ENCODE results near the gene PAK5.
A peak's percentile ranks its signal among the peaks of the same experiment; 100 is the strongest.

PAK5 gene

DNA sequence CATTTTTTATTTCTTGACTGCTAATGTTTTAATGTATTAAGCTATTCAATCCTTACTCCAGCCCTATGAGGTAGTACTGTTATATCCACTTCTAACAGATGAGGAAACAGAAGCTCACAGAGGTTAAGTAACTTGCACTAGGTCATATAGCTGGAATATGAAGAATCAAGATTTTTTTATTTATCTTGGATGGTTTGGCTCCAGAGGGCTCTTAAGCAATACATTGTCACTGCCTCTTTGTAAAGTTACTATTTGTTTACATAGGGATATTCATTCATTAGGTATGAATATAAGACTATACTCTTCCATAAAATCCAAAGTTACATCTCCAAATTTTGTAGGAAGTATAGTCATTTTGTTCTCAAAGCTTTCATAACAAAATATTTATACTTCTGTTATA lies 210.7 kb downstream of the PAK5 start:
- DNase-seq = no peak
- Mint-ChIP-seq H3K4me3 (no peak overlapping the region), H3K27me3 (peaks cover 8% of the 10 kb centered on the region), H3K9me3 (no peaks in the 10 kb centered on the region), H3K27ac (no peak overlapping the region), H3K4me1 (no peaks in the 10 kb centered on the region)
- no peak for ATAC-seq

DNA sequence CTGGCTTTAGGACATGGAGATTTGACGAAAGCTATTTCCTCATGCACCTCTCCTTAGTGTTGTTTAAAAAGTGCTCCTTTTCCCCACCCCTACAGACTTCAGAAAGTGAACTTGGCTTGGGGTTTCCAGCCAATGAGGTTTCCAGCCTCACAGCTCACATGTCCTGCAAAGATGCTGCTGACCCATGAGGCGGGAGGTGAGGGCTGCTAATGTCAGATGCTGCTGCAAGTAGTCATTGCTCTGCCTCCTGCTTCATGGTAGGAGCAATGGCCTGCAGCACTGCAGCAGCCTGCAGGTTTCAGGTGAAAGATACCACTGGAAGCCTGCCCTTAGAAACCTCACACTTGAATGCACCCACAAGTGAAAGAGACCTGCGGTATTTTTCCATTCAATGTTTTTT lies 211.7 kb downstream of the PAK5 start:
- ATAC-seq = no peak
- Mint-ChIP-seq H3K4me3 (no peak overlapping the region), H3K9me3 (no peaks in the 10 kb centered on the region), H3K4me1 (no peaks in the 10 kb centered on the region), H3K27ac (no peak overlapping the region), H3K27me3 (peaks cover 8% of the 10 kb centered on the region)
- DNase-seq = no peak

DNA sequence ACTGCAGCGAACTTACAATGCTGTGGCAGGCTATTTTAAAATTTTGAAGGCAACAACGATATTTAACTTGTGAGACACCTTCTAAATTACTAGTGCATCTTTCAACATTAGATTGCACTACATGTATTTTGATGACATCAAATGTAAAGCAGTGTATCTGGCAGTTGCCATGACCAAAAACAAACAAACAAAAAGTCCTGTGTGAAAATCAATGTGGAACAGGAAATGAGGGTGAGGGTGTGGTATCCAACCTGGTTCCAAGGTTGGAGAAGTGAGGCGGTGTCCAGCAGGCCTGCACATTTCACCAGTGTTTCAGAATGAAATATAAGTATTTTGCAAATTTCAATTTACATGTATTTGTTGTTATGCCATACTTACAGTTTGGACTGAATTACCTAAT lies 212.5 kb downstream of the PAK5 start:
- Mint-ChIP-seq H3K27ac (no peak overlapping the region), H3K9me3 (no peaks in the 10 kb centered on the region), H3K4me1 (no peaks in the 10 kb centered on the region), H3K27me3 (peaks cover 8% of the 10 kb centered on the region), H3K4me3 (no peak overlapping the region)
- no peak for ATAC-seq
- DNase-seq = no peak

DNA sequence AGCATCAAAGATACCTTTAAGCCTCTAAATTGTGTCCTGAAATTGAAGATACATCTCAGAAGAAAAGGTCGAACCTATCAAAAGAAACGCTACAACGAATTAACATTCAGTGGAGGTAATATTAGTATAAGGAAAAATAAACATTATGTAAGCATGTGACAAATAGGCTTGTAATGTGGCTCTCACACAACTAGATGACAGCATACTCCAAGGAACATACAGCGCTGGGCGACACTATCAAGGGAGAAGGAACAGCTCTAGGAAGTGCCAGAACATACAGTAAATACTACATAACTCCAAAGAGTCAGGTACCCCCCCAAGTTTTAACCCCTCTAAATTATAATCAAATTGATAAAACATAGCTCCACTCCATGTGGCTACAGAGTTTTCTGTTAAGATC lies 220.9 kb downstream of the PAK5 start:
- DNase-seq (no peak), ATAC-seq (no peak)
- Mint-ChIP-seq H3K27me3 (peaks cover 21% of the 10 kb centered on the region), H3K4me3 (no peak overlapping the region), H3K27ac (no peak overlapping the region), H3K4me1 (no peaks in the 10 kb centered on the region), H3K9me3 (no peaks in the 10 kb centered on the region)

DNA sequence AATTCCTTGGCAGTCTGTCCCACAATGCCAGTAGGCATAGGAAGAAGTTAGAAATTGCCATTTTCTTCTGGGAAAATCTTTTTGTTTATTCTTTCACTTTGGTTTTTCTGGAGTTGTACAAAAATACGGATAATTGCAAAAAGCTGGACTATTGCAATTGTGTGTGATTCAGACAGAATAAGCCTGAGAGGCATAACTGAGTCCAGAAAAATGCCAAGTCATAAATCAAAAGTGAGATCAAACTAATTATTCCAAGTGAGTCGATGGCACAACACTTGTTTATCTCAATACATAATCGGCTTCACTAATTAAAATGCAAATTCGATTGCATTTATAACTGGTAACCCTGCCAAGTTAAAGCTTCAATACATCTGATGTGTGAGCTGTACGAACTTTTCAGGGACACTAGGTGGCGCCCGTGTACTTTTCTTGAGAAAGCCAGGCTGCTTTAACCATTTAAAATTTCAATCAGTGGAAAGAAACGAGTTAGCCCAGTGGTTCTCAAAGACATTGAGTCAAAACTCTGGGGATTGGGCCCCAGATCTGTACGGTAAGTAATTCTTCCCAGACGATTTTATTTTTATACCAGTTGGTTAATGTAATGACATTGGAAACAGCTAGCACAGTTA lies 221.9 kb downstream of the PAK5 start:
- Mint-ChIP-seq H3K27me3 (peaks cover 21% of the 10 kb centered on the region), H3K4me3 (no peak overlapping the region), H3K9me3 (no peaks in the 10 kb centered on the region), H3K27ac (no peak overlapping the region), H3K4me1 (no peaks in the 10 kb centered on the region)
- DNase-seq = peak; percentile 28 to 29
- ATAC-seq = peak; percentile 57

- no peak overlapping the region for H3K27ac Mint-ChIP-seq
- H3K27me3 Mint-ChIP-seq = peaks cover 24% of the 10 kb centered on the region
- no peaks in the 10 kb centered on the region for H3K4me1 Mint-ChIP-seq
- DNase-seq = no peak
- H3K4me3 Mint-ChIP-seq = no peak overlapping the region
- ATAC-seq = no peak
- H3K9me3 Mint-ChIP-seq = no peaks in the 10 kb centered on the region
Measured at GRCh38 chr20:9616455-9616805, 222.4 kb downstream of the PAK5 start.

DNA sequence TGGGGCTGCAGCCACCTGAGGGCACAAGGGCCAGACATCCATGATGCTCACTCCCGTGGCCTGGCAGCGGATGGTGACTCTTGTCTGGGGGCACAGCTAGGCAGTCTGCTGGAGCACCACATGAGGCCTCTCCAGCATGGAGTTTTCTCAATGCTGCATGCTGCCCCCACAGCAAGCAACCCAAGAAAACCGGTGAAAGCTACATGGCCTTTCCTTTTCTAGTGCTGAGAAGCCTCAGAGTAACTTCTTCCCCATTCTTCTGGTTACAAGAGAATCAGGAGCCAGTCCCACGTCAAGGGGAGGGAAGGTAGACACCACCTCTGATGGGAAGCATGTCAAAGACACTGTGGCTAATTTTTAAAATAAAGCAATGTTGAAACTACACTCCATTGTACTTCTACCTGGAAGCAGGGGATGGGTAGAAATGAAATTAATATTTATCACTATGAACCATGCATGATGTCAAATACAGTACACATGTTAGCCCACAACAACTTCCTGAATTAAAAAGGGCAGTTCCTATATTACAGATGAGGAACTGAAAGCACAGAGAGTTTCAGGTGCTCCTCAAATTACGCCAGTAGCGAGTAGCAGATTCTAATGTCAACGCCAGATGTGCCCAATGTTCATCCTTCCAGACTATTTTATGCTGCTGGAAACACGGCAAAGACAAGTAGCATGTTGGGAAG lies 223.0 kb downstream of the PAK5 start:
- H3K4me3 Mint-ChIP-seq = no peak overlapping the region
- peaks cover 30% of the 10 kb centered on the region for H3K27me3 Mint-ChIP-seq
- no peaks in the 10 kb centered on the region for H3K9me3 Mint-ChIP-seq
- DNase-seq (no peak), ATAC-seq (no peak)
- no peaks in the 10 kb centered on the region for H3K4me1 Mint-ChIP-seq
- no peak overlapping the region for H3K27ac Mint-ChIP-seq

- DNase-seq (no peak), ATAC-seq (no peak)
- Mint-ChIP-seq H3K9me3 (no peaks in the 10 kb centered on the region), H3K4me1 (no peaks in the 10 kb centered on the region), H3K27ac (no peak overlapping the region), H3K27me3 (peaks cover 29% of the 10 kb centered on the region), H3K4me3 (no peak overlapping the region)
Measured at GRCh38 chr20:9615118-9615517, 223.8 kb downstream of the PAK5 start.

GRCh38 chr20:9613871-9614270 lies 225.0 kb downstream of the PAK5 start:
- no peak for ATAC-seq
- Mint-ChIP-seq H3K4me3 (no peak overlapping the region), H3K27ac (no peak overlapping the region), H3K27me3 (peaks cover 18% of the 10 kb centered on the region), H3K9me3 (no peaks in the 10 kb centered on the region), H3K4me1 (no peaks in the 10 kb centered on the region)
- no peak for DNase-seq

DNA sequence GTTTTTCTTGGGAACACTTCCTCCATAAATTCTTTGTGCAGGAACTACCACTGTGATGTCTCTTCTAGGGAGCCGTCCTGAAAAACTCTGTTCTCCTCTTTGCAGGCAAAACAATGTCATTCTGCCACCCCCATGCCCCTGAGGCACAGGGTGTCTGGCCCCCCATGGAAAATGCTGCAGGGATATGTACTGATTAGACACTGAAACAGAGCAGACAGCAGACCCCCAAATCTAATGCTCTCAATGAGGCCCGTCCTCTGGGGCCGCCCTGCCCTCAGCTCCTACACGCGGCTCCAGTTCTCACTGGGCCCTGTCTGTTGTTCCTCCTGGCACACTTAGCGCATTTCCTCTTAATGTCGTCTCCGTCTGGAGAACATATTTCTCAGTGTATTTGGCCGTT lies 227.0 kb downstream of the PAK5 start:
- H3K4me1 Mint-ChIP-seq = no peaks in the 10 kb centered on the region
- DNase-seq (no peak), ATAC-seq (no peak)
- H3K4me3 Mint-ChIP-seq = no peak overlapping the region
- peaks cover 18% of the 10 kb centered on the region for H3K27me3 Mint-ChIP-seq
- H3K27ac Mint-ChIP-seq = no peak overlapping the region
- H3K9me3 Mint-ChIP-seq = no peaks in the 10 kb centered on the region

DNA sequence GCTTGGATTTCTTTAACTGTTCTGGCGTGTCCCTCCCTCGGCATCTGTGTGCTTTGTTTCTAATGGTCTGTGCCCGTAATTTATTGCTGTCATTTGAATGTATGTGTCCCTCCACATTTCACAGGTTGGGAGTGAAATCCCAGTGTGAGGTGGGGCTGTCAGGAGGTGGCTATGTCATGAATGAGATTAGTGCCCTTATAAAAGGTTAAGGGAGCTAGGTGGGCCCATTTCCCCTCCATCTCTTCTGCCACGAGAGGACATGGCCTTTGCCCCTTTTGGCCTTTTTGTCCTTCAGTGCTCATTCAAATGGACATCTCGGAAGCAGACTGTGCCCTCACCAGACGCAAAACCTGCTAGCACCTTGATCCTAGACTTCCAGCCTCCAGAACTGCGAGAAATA lies 228.2 kb downstream of the PAK5 start:
- Mint-ChIP-seq H3K9me3 (no peaks in the 10 kb centered on the region), H3K4me3 (no peak overlapping the region), H3K4me1 (no peaks in the 10 kb centered on the region), H3K27ac (no peak overlapping the region), H3K27me3 (peaks cover 18% of the 10 kb centered on the region)
- DNase-seq (no peak), ATAC-seq (no peak)

GRCh38 chr20:9609887-9610502 lies 228.9 kb downstream of the PAK5 start:
- Mint-ChIP-seq H3K27me3 (peaks cover 18% of the 10 kb centered on the region), H3K4me3 (no peak overlapping the region), H3K9me3 (no peaks in the 10 kb centered on the region), H3K27ac (no peak overlapping the region), H3K4me1 (no peaks in the 10 kb centered on the region)
- DNase-seq (no peak), ATAC-seq (no peak)

- DNase-seq = no peak
- H3K4me3 Mint-ChIP-seq = no peak overlapping the region
- H3K27ac Mint-ChIP-seq = no peak overlapping the region
- H3K4me1 Mint-ChIP-seq = no peaks in the 10 kb centered on the region
- no peak for ATAC-seq
- H3K9me3 Mint-ChIP-seq = no peaks in the 10 kb centered on the region
- H3K27me3 Mint-ChIP-seq = peaks cover 12% of the 10 kb centered on the region
Measured at GRCh38 chr20:9608639-9609340, 230.1 kb downstream of the PAK5 start.

- Mint-ChIP-seq H3K27ac (no peak overlapping the region), H3K27me3 (no peaks in the 10 kb centered on the region), H3K4me1 (no peaks in the 10 kb centered on the region), H3K4me3 (no peak overlapping the region), H3K9me3 (no peaks in the 10 kb centered on the region)
- ATAC-seq (no peak), DNase-seq (no peak)
Measured at GRCh38 chr20:9602847-9603183, 236.1 kb downstream of the PAK5 start.

GRCh38 chr20:9600562-9600961 lies 238.3 kb downstream of the PAK5 start:
- ATAC-seq (no peak), DNase-seq (no peak)
- Mint-ChIP-seq H3K27ac (no peak overlapping the region), H3K9me3 (no peaks in the 10 kb centered on the region), H3K4me1 (no peaks in the 10 kb centered on the region), H3K27me3 (no peaks in the 10 kb centered on the region), H3K4me3 (no peak overlapping the region)

DNA sequence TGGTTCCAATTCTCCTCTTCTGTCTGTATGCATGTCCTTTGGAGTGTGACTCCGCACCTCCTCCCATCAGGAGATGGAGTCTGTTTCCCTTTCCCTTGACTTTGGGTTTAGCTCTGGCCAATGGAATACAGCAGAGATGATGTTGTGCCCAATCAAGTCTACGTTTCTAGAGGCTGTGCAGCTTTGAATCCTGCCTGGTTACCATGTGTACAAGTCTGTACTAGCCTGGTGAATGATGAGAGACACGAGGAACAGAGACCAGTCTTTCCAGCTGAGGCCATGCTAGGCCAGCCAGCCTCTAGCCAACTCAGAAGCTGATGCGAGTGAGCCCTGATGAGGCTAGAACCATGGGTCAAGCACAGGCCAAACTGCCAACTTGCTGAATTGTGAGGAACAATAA lies 241.3 kb downstream of the PAK5 start:
- no peak for DNase-seq

More for the DNA sequence above, 241.3 kb downstream of the PAK5 start:
- Mint-ChIP-seq H3K27me3 (no peaks in the 10 kb centered on the region), H3K9me3 (no peaks in the 10 kb centered on the region), H3K27ac (no peak overlapping the region), H3K4me3 (no peak overlapping the region), H3K4me1 (no peaks in the 10 kb centered on the region)
- no peak for ATAC-seq
